MM.1S (cell line): Measurements from ENCODE around the gene OR52A1.

Source experiments
- EZH2 ChIP-seq: fragments of 300-600 bp; sonication (generic); optimal IDR thresholded peaks from 2 replicates; pipeline ENCODE3; 2017; ENCODE audit warnings: low read depth, mild to moderate bottlenecking, antibody characterized with exemption, low read length, mixed read lengths
- EZH2phosphoT487 ChIP-seq: fragments of 300-600 bp; sonication (generic); IDR thresholded peaks from 2 replicates; pipeline ENCODE4 v1.6.1; 2018; ENCODE audit warnings: antibody characterized with exemption, low read length
- TF ChIP-seq, protein P1 (sequence below): fragments of 300-600 bp; sonication (generic); IDR thresholded peaks from 2 replicates; pipeline ENCODE4 v1.5.1; 2016; ENCODE audit warnings: antibody characterized with exemption, low read length, mixed read lengths

DNA sequence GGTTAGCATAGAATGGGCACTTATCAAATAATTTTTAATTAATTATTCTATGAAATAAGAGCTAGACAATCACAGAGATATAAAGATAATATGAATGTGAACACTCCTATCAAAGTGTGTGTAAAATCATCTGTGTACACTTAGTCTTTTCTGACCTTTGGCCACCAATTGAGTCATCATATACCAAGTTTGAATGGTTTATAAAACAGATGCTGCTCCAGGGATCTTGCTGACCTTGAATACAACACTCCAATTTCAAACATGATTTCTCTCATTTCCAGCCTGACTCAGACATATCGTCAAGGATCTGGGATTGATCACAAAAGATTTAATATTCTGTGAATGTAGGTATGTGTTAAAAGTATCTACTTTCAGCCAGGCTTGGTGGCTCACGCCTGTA, 48.8 kb upstream of the OR52A1 start:
- TF ChIP-seq, protein P1, sequence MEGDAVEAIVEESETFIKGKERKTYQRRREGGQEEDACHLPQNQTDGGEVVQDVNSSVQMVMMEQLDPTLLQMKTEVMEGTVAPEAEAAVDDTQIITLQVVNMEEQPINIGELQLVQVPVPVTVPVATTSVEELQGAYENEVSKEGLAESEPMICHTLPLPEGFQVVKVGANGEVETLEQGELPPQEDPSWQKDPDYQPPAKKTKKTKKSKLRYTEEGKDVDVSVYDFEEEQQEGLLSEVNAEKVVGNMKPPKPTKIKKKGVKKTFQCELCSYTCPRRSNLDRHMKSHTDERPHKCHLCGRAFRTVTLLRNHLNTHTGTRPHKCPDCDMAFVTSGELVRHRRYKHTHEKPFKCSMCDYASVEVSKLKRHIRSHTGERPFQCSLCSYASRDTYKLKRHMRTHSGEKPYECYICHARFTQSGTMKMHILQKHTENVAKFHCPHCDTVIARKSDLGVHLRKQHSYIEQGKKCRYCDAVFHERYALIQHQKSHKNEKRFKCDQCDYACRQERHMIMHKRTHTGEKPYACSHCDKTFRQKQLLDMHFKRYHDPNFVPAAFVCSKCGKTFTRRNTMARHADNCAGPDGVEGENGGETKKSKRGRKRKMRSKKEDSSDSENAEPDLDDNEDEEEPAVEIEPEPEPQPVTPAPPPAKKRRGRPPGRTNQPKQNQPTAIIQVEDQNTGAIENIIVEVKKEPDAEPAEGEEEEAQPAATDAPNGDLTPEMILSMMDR = no peak
- TF ChIP-seq EZH2 = no peak
- no peak for TF ChIP-seq EZH2phosphoT487
